ENCODE results near the gene PAK3.

PAK3 gene

GRCh38 chrX:111265486-111265885 is 169.5 kb downstream of the PAK3 start:
- DNase-seq: no peak

GRCh38 chrX:111268506-111268905 is 172.5 kb downstream of the PAK3 start:
- no peak for DNase-seq

GRCh38 chrX:111270339-111270738 is 174.3 kb downstream of the PAK3 start, which contains the start of gene CAPN6:
Gene CAPN6, minus strand, starts transcription at chrX:111270483. Its CDS starts 6,547 bp downstream, at chrX:111263936.
- DNase-seq: no peak

Data from activated effector memory CD4-positive, alpha-beta T cell treated with Interleukin-2 at 50 U/mL for 16 hours (primary cell).